ENCODE results near the gene PPP2R2B. TPM values are rescaled to one million over a fixed set of nuclear protein-coding genes. Genes with fewer than 3 reads are reported as not detected.

The PPP2R2B gene
- total and polyA plus RNA-seq, 4 donors = 0.15 to 1.2 (median 0.55) TPM

- Histone ChIP-seq H3K9me3 (ENCODE audit: control insufficient read depth in 4 of 4, insufficient read depth in 3 of 4, low read length in 3 of 4) (no peaks in the 10 kb centered on the region), H3K36me3 (ENCODE audit: control insufficient read depth in 4 of 4, insufficient read depth in 4 of 4, low read length in 4 of 4) (no peaks in the 10 kb centered on the region), H3K4me1 (ENCODE audit: control insufficient read depth in 5 of 5, insufficient read depth in 5 of 5, low read length in 5 of 5) (no peaks in the 10 kb centered on the region), H3K4me3 (no peak overlapping the region), H3K27ac (ENCODE audit: low read depth in 1 of 2, low read length in 1 of 2) (no peak overlapping the region), H3K9ac (ENCODE audit: insufficient read depth in 1 of 2, low read length in 2 of 2) (no peak overlapping the region), H3K27me3 (ENCODE audit: control insufficient read depth in 3 of 3, insufficient read depth in 3 of 3, low read length in 2 of 3) (no peaks in the 10 kb centered on the region)
- 87 to 93% methylated on average over 11 of the region's 11 CpGs for WGBS, 2 donors
- no peak for TF ChIP-seq CTCF (IDR thresholded peaks at IDR 0.05; ENCODE audit: control extremely low read depth, extremely low read depth)
- DNase-seq (no peak), ATAC-seq (ENCODE audit: insufficient read depth, low FRiP score) (no peak)
These were observed 271.7 kb downstream of the PPP2R2B start for GRCh38 chr5:146606893-146607292.

- peak in 1 of 3 donors; percentile 4 for DNase-seq
These were observed 278.2 kb downstream of the PPP2R2B start for GRCh38 chr5:146600376-146600775.

GRCh38 chr5:146599261-146599660 is 279.3 kb downstream of the PPP2R2B start:
- no peak overlapping the region for H3K9ac ChIP-seq (ENCODE audit: insufficient read depth in 1 of 2, low read length in 2 of 2)
- DNase-seq (no peak), ATAC-seq (ENCODE audit: insufficient read depth, low FRiP score) (no peak)
- H3K9me3 ChIP-seq (ENCODE audit: control insufficient read depth in 4 of 4, insufficient read depth in 3 of 4, low read length in 3 of 4) = no peaks in the 10 kb centered on the region
- H3K4me3 ChIP-seq = no peak overlapping the region
- WGBS, 2 donors = 90 to 96% methylated on average over 1 of the region's 1 CpG
- no peak for TF ChIP-seq CTCF (IDR thresholded peaks at IDR 0.05; ENCODE audit: control extremely low read depth, extremely low read depth)
- H3K4me1 ChIP-seq (ENCODE audit: control insufficient read depth in 5 of 5, insufficient read depth in 5 of 5, low read length in 5 of 5) = no peaks in the 10 kb centered on the region
- no peak overlapping the region for H3K27ac ChIP-seq (ENCODE audit: low read depth in 1 of 2, low read length in 1 of 2)
- no peaks in the 10 kb centered on the region for H3K36me3 ChIP-seq (ENCODE audit: control insufficient read depth in 4 of 4, insufficient read depth in 4 of 4, low read length in 4 of 4)
- no peaks in the 10 kb centered on the region for H3K27me3 ChIP-seq (ENCODE audit: control insufficient read depth in 3 of 3, insufficient read depth in 3 of 3, low read length in 2 of 3)

More at GRCh38 chr5:146600376-146600775, 278.2 kb downstream of the PPP2R2B start:
- TF ChIP-seq CTCF (IDR thresholded peaks at IDR 0.05; ENCODE audit: control extremely low read depth, extremely low read depth) = no peak
- H3K27me3 ChIP-seq (ENCODE audit: control insufficient read depth in 3 of 3, insufficient read depth in 3 of 3, low read length in 2 of 3) = no peaks in the 10 kb centered on the region
- H3K4me3 ChIP-seq = no peak overlapping the region
- H3K36me3 ChIP-seq (ENCODE audit: control insufficient read depth in 4 of 4, insufficient read depth in 4 of 4, low read length in 4 of 4) = no peaks in the 10 kb centered on the region
- 70 to 87% methylated on average over 5 of the region's 5 CpGs for WGBS, 2 donors
- H3K9me3 ChIP-seq (ENCODE audit: control insufficient read depth in 4 of 4, insufficient read depth in 3 of 4, low read length in 3 of 4) = no peaks in the 10 kb centered on the region
- ATAC-seq (ENCODE audit: insufficient read depth, low FRiP score) = no peak
- no peaks in the 10 kb centered on the region for H3K4me1 ChIP-seq (ENCODE audit: control insufficient read depth in 5 of 5, insufficient read depth in 5 of 5, low read length in 5 of 5)
- no peak overlapping the region for H3K9ac ChIP-seq (ENCODE audit: insufficient read depth in 1 of 2, low read length in 2 of 2)
- H3K27ac ChIP-seq (ENCODE audit: low read depth in 1 of 2, low read length in 1 of 2) = no peak overlapping the region

- Histone ChIP-seq H3K4me3 (no peak overlapping the region), H3K27me3 (ENCODE audit: control insufficient read depth in 3 of 3, insufficient read depth in 3 of 3, low read length in 2 of 3) (no peaks in the 10 kb centered on the region), H3K4me1 (ENCODE audit: control insufficient read depth in 5 of 5, insufficient read depth in 5 of 5, low read length in 5 of 5) (no peaks in the 10 kb centered on the region), H3K27ac (ENCODE audit: low read depth in 1 of 2, low read length in 1 of 2) (no peak overlapping the region), H3K36me3 (ENCODE audit: control insufficient read depth in 4 of 4, insufficient read depth in 4 of 4, low read length in 4 of 4) (no peaks in the 10 kb centered on the region), H3K9me3 (ENCODE audit: control insufficient read depth in 4 of 4, insufficient read depth in 3 of 4, low read length in 3 of 4) (no peaks in the 10 kb centered on the region), H3K9ac (ENCODE audit: insufficient read depth in 1 of 2, low read length in 2 of 2) (no peak overlapping the region)
- WGBS, 2 donors = 63 to 82% methylated on average over 2 of the region's 2 CpGs
- DNase-seq (no peak), ATAC-seq (ENCODE audit: insufficient read depth, low FRiP score) (no peak)
- TF ChIP-seq CTCF (IDR thresholded peaks at IDR 0.05; ENCODE audit: control extremely low read depth, extremely low read depth) = no peak
These were observed 283.5 kb downstream of the PPP2R2B start for GRCh38 chr5:146595088-146595487.

Measured in lung (tissue), 12 donors.